ENCODE measurements around the gene EPHA3.

EPHA3 gene

DNA sequence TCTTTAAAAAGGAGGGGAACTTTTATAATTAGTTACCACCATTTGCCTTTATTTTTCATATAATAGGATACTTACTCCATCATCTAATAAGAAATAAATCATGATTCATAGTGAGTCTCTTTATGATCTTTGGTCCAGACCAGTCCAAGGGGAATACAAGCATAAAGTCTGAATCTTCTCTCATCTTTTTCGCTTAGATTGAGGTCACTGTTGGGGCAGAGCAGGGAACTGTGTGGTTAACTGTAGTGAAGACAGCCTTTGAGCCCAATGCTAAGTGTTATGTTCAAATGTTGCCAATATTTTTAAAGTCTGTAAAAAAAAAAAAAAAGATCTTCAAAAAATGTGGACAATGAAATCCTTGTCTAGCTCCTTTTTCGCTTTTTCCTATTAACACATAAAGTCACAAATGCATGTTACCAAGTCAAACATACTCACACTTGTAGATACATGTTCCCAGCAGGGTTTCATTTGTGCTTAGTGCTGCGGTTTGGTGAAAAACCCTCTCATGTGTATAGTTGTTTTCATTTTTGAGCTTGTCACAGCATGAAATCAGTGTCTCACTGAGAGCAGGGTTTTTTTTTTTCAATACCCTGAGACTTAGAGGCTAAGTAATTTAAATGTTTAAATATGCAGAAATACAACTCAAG is 72.1 kb downstream of the EPHA3 start:
- DNase-seq (no peak), ATAC-seq (no peak)
- no peaks in the 10 kb centered on the region for H3K27me3 Mint-ChIP-seq
- H3K4me3 Mint-ChIP-seq = no peak overlapping the region
- H3K4me1 Mint-ChIP-seq = no peaks in the 10 kb centered on the region
- H3K9me3 Mint-ChIP-seq = peaks cover 0 to 7% of the 10 kb centered on the region in 2 donors
- H3K27ac Mint-ChIP-seq = no peak overlapping the region

DNA sequence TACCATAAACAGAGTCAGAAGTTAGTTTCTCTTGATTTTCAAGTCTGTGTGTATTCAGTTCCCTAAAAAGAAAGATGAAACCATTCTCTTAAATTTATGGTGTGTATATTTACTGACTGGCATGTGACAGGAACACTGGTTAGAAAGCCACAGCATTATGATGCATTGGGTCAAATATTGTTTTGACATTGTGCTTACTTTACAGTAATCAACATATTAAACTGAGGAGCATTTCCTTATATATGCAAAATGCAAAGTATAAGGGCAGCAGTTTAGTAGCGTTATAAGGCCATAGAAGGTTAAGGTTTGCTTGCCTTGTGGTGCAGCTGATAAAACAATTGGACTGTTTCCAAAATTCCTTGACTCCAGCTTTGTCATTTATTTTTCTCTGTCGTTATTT is 72.9 kb downstream of the EPHA3 start:
- DNase-seq (no peak), ATAC-seq (no peak)
- Mint-ChIP-seq H3K27me3 (no peaks in the 10 kb centered on the region), H3K9me3 (peaks cover 0 to 7% of the 10 kb centered on the region in 2 donors), H3K27ac (no peak overlapping the region), H3K4me1 (no peaks in the 10 kb centered on the region), H3K4me3 (no peak overlapping the region)

- H3K27me3 Mint-ChIP-seq = no peaks in the 10 kb centered on the region
- H3K9me3 Mint-ChIP-seq = peaks cover 0 to 7% of the 10 kb centered on the region in 2 donors
- H3K27ac Mint-ChIP-seq = no peak overlapping the region
- H3K4me3 Mint-ChIP-seq = no peak overlapping the region
- DNase-seq (no peak), ATAC-seq (no peak)
- no peaks in the 10 kb centered on the region for H3K4me1 Mint-ChIP-seq
These were observed 74.6 kb downstream of the EPHA3 start for GRCh38 chr3:89182056-89182455.

- peaks cover 0 to 6% of the 10 kb centered on the region in 2 donors for H3K9me3 Mint-ChIP-seq
- no peak overlapping the region for H3K4me3 Mint-ChIP-seq
- H3K27me3 Mint-ChIP-seq = no peaks in the 10 kb centered on the region
- no peaks in the 10 kb centered on the region for H3K4me1 Mint-ChIP-seq
- ATAC-seq (no peak), DNase-seq (no peak)
- H3K27ac Mint-ChIP-seq = no peak overlapping the region
These were observed 77.0 kb downstream of the EPHA3 start for GRCh38 chr3:89184151-89184995.

GRCh38 chr3:89186456-89186855 is 79.0 kb downstream of the EPHA3 start:
- Mint-ChIP-seq H3K4me3 (no peak overlapping the region), H3K4me1 (no peaks in the 10 kb centered on the region), H3K27ac (no peak overlapping the region), H3K9me3 (peaks cover 0 to 6% of the 10 kb centered on the region in 2 donors), H3K27me3 (no peaks in the 10 kb centered on the region)
- DNase-seq (no peak), ATAC-seq (no peak)

- H3K27me3 Mint-ChIP-seq = no peaks in the 10 kb centered on the region
- H3K9me3 Mint-ChIP-seq = peaks cover 5 to 17% of the 10 kb centered on the region in 2 donors
- H3K27ac Mint-ChIP-seq = no peak overlapping the region
- no peaks in the 10 kb centered on the region for H3K4me1 Mint-ChIP-seq
- ATAC-seq (no peak), DNase-seq (no peak)
- no peak overlapping the region for H3K4me3 Mint-ChIP-seq
These were observed 91.2 kb downstream of the EPHA3 start for GRCh38 chr3:89198591-89198990.

DNA sequence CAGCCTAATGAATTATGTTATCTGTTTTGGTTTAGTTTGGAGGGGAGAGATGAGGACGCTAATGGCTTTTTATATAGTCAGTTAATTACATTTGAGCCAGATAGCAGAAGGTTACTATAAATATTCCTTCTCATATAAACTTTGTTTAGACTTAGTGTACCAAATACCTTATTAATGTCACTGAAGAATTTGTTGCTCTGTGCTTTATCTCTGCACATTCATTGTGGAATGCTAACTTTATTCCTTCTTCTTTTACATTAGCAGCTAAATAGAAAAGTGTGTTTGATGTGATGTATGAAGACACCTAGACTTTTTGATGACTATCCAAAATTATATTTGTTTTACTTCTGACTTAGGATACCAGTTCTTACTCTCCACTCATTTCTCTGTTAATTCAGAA is 105.2 kb downstream of the EPHA3 start:
- no peak for ATAC-seq
- no peak overlapping the region for H3K27ac Mint-ChIP-seq
- no peak for DNase-seq
- H3K4me1 Mint-ChIP-seq = no peaks in the 10 kb centered on the region
- no peak overlapping the region for H3K4me3 Mint-ChIP-seq
- H3K27me3 Mint-ChIP-seq = no peaks in the 10 kb centered on the region
- no peaks in the 10 kb centered on the region for H3K9me3 Mint-ChIP-seq

DNA sequence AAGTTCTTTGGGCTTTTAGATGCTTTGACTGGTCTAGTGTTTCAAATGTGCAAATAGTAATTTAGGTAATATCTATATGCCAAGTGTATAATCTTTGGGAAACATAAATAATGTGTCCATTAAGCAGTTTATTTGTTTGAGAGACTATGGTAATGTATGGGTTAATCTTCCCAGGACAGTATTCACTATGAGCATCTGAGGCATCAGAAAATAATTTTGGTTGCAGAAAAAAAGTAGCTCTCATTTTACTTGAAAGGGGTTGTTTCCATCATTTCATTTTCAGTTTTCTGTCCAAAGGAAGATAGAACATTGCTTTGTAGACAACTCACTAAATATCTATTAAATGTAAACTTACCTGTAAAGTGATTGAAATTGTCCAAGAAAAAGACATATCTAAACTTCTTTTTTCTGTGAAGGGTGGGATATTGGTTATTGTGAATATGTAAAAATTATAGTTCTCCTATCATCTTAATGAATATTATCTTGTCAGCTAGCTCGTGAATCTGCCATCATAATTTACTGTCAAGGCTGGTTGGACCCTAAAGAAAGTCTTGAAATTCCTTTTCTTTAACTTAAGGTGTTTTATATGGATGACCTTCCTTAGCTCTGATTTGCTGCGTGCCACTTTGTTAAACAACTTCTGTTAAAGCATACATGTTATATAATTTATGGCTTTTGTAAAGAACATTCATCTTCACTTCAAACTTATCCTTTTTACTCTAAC is 108.8 kb downstream of the EPHA3 start:
- H3K4me1 Mint-ChIP-seq = no peaks in the 10 kb centered on the region
- H3K27ac Mint-ChIP-seq = no peak overlapping the region
- H3K4me3 Mint-ChIP-seq = no peak overlapping the region
- ATAC-seq (no peak), DNase-seq (no peak)
- H3K9me3 Mint-ChIP-seq = no peaks in the 10 kb centered on the region
- no peaks in the 10 kb centered on the region for H3K27me3 Mint-ChIP-seq

DNA sequence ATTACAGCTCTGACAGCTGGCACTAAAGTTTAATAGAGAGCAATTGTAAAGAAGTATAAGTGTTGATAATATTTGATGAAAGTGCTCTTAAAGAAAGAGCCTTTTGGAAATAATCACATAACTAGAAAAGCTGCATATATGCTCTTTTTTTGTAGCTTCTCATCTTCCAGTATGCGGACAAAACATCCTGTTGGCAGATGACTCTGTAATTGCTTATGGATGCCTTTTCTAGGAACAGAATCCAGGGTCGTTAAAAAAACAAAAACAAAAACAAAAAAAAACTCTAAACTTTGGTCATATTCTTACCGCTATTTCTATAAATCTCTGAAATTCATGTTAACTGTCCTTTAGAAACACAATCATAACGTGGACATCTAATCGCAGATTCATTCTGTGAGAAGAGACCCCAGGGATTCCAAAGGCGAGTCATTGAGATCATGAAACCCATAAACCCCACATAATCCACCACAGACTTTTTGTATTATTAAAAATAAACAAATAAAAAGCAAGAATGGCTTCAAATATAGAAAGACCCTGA is 109.8 kb downstream of the EPHA3 start:
- no peak for ATAC-seq
- Mint-ChIP-seq H3K4me3 (no peak overlapping the region), H3K9me3 (no peaks in the 10 kb centered on the region), H3K27ac (no peak overlapping the region), H3K27me3 (no peaks in the 10 kb centered on the region), H3K4me1 (no peaks in the 10 kb centered on the region)
- no peak for DNase-seq

GRCh38 chr3:89221924-89222323 is 114.5 kb downstream of the EPHA3 start:
- no peaks in the 10 kb centered on the region for H3K4me1 Mint-ChIP-seq
- no peak overlapping the region for H3K27ac Mint-ChIP-seq
- H3K4me3 Mint-ChIP-seq = no peak overlapping the region
- DNase-seq (no peak), ATAC-seq (no peak)
- no peaks in the 10 kb centered on the region for H3K9me3 Mint-ChIP-seq
- H3K27me3 Mint-ChIP-seq = no peaks in the 10 kb centered on the region

GRCh38 chr3:89223188-89223587 is 115.8 kb downstream of the EPHA3 start:
- H3K27me3 Mint-ChIP-seq = no peaks in the 10 kb centered on the region
- DNase-seq (no peak), ATAC-seq (no peak)
- no peak overlapping the region for H3K27ac Mint-ChIP-seq
- no peak overlapping the region for H3K4me3 Mint-ChIP-seq
- H3K4me1 Mint-ChIP-seq = no peaks in the 10 kb centered on the region
- H3K9me3 Mint-ChIP-seq = no peaks in the 10 kb centered on the region

DNA sequence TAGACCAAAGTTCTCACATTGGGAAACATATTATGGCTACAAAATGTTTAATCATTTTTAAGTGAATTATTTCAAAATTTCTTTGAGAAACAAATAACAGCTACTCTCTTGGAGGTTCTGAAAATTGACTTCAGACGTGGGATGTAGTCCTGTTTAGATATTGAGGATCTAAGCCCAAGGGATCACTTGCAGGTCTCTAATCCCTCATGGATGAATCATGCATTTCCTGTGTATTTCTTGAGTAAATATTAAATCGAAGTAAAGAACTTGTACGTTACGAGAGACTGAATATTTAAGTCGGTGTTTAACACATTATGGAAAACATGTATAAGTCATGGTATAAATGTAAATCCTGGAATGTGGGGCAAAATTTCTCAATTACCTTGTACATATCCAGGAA is 119.8 kb downstream of the EPHA3 start:
- Mint-ChIP-seq H3K4me1 (no peaks in the 10 kb centered on the region), H3K4me3 (no peak overlapping the region), H3K27me3 (no peaks in the 10 kb centered on the region), H3K27ac (no peak overlapping the region), H3K9me3 (peaks cover 0 to 6% of the 10 kb centered on the region in 2 donors)
- no peak for ATAC-seq
- DNase-seq = no peak

GRCh38 chr3:89227634-89228033 is 120.2 kb downstream of the EPHA3 start:
- H3K27ac Mint-ChIP-seq = no peak overlapping the region
- ATAC-seq (no peak), DNase-seq (no peak)
- peaks cover 0 to 6% of the 10 kb centered on the region in 2 donors for H3K9me3 Mint-ChIP-seq
- H3K27me3 Mint-ChIP-seq = no peaks in the 10 kb centered on the region
- H3K4me3 Mint-ChIP-seq = no peak overlapping the region
- H3K4me1 Mint-ChIP-seq = no peaks in the 10 kb centered on the region

- DNase-seq (no peak), ATAC-seq (no peak)
- no peaks in the 10 kb centered on the region for H3K27me3 Mint-ChIP-seq
- no peak overlapping the region for H3K27ac Mint-ChIP-seq
- H3K9me3 Mint-ChIP-seq = peaks cover 6 to 8% of the 10 kb centered on the region in 2 donors
- no peaks in the 10 kb centered on the region for H3K4me1 Mint-ChIP-seq
- no peak overlapping the region for H3K4me3 Mint-ChIP-seq
These were observed 124.7 kb downstream of the EPHA3 start for GRCh38 chr3:89232155-89232554.

DNA sequence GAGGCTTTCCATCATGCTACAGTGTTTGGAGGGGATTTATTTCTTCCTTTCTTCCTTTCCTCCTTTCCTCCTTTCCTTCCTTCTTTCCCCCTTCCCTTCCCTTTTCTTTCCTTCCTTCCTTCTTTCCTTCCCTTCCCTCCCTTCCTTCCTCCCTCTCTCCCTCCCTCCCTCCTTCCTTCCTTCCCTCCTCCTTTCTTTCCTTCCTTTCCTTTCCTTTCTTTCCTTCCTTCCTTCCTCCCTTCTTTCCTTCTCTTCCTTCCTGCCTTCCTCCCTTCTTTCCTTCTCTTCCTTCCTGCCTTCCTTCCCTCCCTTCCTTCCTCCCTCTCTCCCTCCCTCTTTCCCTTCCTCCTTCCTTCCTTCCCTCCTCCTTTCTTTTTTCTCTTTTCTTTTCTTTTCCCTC is 127.2 kb downstream of the EPHA3 start:
- no peak overlapping the region for H3K4me3 Mint-ChIP-seq
- no peaks in the 10 kb centered on the region for H3K4me1 Mint-ChIP-seq
- H3K27me3 Mint-ChIP-seq = no peaks in the 10 kb centered on the region
- ATAC-seq = no peak
- H3K9me3 Mint-ChIP-seq = peaks cover 6 to 8% of the 10 kb centered on the region in 2 donors
- no peak overlapping the region for H3K27ac Mint-ChIP-seq
- no peak for DNase-seq

DNA sequence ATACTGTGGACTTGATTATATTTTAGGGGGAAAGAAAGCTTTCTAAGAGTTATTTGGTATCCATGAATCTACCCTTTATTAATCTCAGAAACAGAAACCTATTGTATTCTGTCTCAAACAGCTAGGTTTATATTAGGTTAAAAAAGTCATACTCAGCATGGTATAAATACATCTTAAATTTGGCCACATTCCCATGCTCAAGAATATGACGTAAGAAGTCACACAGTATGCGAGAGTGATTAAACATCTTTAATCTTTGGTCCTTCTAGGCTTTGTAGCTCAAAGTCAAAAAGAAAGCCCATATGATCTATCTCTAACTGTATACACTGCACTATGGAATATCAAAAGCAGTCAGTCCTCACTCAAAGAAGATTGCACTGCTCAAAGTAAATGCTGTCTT is 131.4 kb downstream of the EPHA3 start:
- Mint-ChIP-seq H3K27ac (no peak overlapping the region), H3K27me3 (no peaks in the 10 kb centered on the region), H3K9me3 (peaks cover 0 to 1% of the 10 kb centered on the region in 2 donors), H3K4me3 (no peak overlapping the region), H3K4me1 (no peaks in the 10 kb centered on the region)
- no peak for ATAC-seq
- DNase-seq = no peak

All from stimulated activated naive CD8-positive, alpha-beta T cell treated with anti-CD3 and anti-CD28 coated beads, Interleukin-15, amount 100 ng/mL, for 72 hours (primary cell).